Spinal cord (tissue), 10 donors: Measurements from ENCODE around the gene GRIK3. TPM values are rescaled to one million over a fixed set of nuclear protein-coding genes. Genes with fewer than 3 reads are reported as not detected.
A peak's percentile ranks its signal among the peaks of the same experiment; 100 is the strongest.

Experiments
- DNase-seq, 6 donors: peaks; one replicate each; pipeline versions ENCODE4 v3.0.0 to v3.0.0-alpha.2; 2013 to 2015; ENCODE audit warnings: low spot score in 6 of 6, low read depth in 4 of 6
- H3K27ac ChIP-seq: one replicate; pipeline ENCODE4 v1.5.1; 2013; ENCODE audit warnings: low read depth, low read length, control low read depth
- H3K27me3 ChIP-seq: one replicate; pipeline ENCODE4 v1.6.1; 2013; ENCODE audit warnings: low read length; ENCODE audit not compliant: control insufficient read depth, insufficient read depth
- H3K36me3 ChIP-seq: one replicate; pipeline ENCODE4 v1.6.1; 2013; ENCODE audit warnings: low read length; ENCODE audit not compliant: control insufficient read depth, insufficient read depth
- H3K4me1 ChIP-seq: one replicate; pipeline ENCODE4 v1.6.1; 2013; ENCODE audit warnings: low read length; ENCODE audit not compliant: control insufficient read depth, insufficient read depth
- H3K4me3 ChIP-seq: one replicate; pipeline ENCODE4 v1.5.1; 2013; ENCODE audit warnings: low read depth, low read length, control low read depth
- H3K9me3 ChIP-seq: one replicate; pipeline ENCODE4 v1.6.1; 2013; ENCODE audit warnings: low read length; ENCODE audit not compliant: control insufficient read depth, insufficient read depth
- WGBS: methylation state at CpG from one replicate; pipeline ENCODE4 v1.1.5; 2013; ENCODE audit warnings: missing lambda C conversion rate; ENCODE audit not compliant: insufficient coverage; 5-methylcytosine and 5-hydroxymethylcytosine counted together
- polyA plus RNA-seq, 2 donors: library from polyadenylated mRNA; unstranded; fragments of 120-200 nt; gene quantifications; one replicate each; pipeline ENCODE4 v1.2.1, GENCODE V29; 2013; ENCODE audit not compliant: insufficient read length in 2 of 2
- total RNA-seq, 2 donors: library from RNA; depleted of rRNA in 1 of 2; stranded (reverse); fragments of 120-200 nt in 1 of 2; fragments of >200 nt in 1 of 2; gene quantifications; one replicate each; pipeline versions ENCODE4 v1.2.3 to v1.2.4, GENCODE V29; 2013 to 2014
- donor health status: healthy.

GRIK3 gene
- total and polyA plus RNA-seq, 4 donors = 18.5 to 43.6 (median 31.3) TPM

DNA sequence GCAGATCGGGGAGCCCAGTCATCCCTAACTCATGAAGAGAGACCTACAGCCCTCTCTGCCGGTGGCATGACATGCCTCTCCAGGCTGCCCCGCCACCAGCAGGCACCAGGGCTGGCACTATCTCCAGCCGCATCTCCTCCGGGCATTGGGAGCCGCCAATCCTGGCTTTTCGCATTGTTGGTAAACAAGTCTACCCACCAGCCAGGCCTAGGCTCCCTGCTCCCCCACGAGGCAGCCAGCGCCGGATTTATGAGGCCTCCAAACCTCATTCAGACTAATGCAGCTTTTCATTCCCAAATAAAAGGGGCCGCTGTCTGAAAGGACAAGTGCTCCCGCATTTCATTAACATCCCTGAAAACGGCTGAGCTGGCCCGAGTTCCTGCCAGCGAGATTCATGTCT, 3.4 kb upstream of the GRIK3 start:
- Histone ChIP-seq H3K4me1 (peaks cover 61% of the 10 kb centered on the region), H3K27ac (peak overlapping the region; percentile 52), H3K36me3 (no peaks in the 10 kb centered on the region), H3K9me3 (no peaks in the 10 kb centered on the region), H3K27me3 (peaks cover 32% of the 10 kb centered on the region), H3K4me3 (no peak overlapping the region)
- 11% methylated on average over 10 of the region's 15 CpGs for WGBS
- DNase-seq = peak in 5 of 6 donors; percentile 59 to 94 (median 82)

DNA sequence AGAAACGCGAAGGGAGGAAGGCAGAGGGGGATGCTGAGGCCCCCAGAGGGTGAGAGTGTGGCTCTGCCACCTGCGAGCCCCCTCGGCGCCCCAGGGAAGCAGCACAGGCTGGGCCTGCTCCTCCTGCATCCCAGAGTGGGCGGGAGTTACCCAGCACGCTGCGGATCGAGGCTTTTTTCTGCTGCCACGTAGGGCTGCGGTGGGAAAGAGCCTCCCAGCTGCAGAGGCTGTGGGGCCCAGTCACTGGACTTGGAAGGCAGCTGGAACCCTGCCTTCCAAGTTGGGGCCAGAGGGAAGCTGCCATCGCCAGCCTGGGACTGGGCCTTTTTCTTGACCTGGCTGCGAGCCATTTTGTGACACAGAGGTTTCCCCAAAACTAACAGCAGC, 2.3 kb upstream of the GRIK3 start:
- peak overlapping the region; percentile 40 for H3K27ac ChIP-seq
- 8% methylated on average over 12 of the region's 13 CpGs for WGBS

DNA sequence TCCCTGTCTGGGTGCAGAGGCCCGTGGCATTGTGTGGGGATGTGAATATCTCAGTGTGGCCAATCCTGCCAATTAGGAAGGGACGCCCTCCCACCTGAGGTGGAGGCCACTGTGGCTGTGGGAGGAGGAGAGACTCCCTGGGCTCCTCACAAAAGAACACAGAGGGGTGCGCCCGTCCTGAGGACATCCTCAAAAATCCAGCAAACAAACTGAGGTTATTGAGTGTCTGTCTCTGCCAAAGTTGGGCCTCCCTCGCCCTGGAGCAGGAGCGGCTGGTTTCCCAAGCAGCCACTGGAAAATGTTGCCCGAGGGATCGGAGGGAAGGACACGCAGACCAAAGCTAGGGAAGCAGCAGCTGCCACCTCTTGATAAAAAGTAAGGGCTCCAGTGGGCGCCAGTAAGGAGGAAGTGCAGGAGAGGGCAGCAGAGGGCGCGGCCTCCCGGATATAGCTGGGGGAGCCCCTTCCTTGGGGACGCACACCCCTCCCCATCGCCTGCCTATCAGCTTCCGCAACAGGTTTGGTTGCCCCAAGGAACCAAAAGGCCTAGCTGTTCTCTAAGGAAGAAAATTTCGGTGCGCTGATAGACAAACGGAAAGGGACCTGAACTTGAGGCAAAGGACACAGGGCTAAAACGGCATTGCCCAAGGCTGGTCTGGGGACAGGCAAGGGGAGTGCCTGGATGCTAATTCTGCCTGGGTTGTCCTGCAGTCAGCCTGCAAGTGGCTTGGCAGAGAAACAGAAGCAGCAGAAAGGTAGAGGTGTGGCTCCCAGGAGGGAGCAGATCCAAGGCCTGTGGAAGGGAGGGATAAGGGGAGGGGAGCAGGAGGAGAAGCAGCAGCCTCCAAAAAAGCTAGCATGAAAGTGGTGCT, 1.7 kb upstream of the GRIK3 start:
- Histone ChIP-seq H3K9me3 (no peaks in the 10 kb centered on the region), H3K27me3 (peaks cover 45% of the 10 kb centered on the region), H3K27ac (peak overlapping the region; percentile 40), H3K4me3 (no peak overlapping the region), H3K4me1 (peaks cover 73% of the 10 kb centered on the region), H3K36me3 (no peaks in the 10 kb centered on the region)
- peak in 2 of 6 donors; percentile 41 to 69 for DNase-seq
- WGBS = 15% methylated on average over 20 of the region's 20 CpGs

More for the DNA sequence above, 2.3 kb upstream of the GRIK3 start:
- DNase-seq = peak in 2 of 6 donors; percentile 70 to 75
- Histone ChIP-seq H3K9me3 (no peaks in the 10 kb centered on the region), H3K4me1 (peaks cover 68% of the 10 kb centered on the region), H3K36me3 (no peaks in the 10 kb centered on the region), H3K27me3 (peaks cover 42% of the 10 kb centered on the region), H3K4me3 (no peak overlapping the region)

DNA sequence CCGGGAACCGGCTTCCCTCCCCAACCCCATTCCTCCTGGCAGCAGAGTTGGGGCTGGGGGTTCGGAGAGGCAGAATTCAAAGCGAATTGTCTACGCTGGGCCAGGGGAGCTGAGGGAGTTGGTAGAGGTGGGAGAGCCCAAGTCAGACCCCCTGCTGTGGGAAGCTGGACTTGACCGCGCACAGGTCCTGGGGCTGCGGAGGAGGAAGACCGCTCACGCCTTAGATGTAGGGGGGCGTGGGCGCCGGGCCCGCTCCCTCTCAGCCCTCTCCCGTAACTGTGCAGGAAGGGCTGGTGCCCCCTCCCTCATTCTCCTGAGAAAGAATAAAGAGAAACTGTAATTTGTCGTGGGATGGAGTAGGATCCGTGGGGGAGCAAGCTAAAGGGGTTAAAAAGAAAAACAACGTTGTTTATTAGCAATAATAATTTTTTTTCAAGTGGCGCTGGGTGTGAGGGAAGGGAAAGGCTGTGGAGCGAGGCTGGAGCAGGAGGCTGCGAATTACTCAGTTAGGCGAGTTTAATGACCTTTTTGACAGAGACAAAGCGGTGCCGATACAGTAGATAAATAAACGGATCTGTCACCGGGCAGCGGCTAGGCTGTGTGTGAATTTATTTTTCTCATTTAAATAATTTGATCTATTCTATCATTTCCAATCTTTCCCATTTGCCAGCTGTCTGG, 838 bp upstream of the GRIK3 start:
- Histone ChIP-seq H3K9me3 (no peaks in the 10 kb centered on the region), H3K4me1 (peaks cover 75% of the 10 kb centered on the region), H3K36me3 (no peaks in the 10 kb centered on the region), H3K27ac (peak overlapping the region; percentile 15), H3K4me3 (peak overlapping the region; percentile 43), H3K27me3 (peaks cover 50% of the 10 kb centered on the region)
- DNase-seq = peak in 1 of 6 donors; percentile 62
- WGBS = 10% methylated on average over 8 of the region's 27 CpGs

DNA sequence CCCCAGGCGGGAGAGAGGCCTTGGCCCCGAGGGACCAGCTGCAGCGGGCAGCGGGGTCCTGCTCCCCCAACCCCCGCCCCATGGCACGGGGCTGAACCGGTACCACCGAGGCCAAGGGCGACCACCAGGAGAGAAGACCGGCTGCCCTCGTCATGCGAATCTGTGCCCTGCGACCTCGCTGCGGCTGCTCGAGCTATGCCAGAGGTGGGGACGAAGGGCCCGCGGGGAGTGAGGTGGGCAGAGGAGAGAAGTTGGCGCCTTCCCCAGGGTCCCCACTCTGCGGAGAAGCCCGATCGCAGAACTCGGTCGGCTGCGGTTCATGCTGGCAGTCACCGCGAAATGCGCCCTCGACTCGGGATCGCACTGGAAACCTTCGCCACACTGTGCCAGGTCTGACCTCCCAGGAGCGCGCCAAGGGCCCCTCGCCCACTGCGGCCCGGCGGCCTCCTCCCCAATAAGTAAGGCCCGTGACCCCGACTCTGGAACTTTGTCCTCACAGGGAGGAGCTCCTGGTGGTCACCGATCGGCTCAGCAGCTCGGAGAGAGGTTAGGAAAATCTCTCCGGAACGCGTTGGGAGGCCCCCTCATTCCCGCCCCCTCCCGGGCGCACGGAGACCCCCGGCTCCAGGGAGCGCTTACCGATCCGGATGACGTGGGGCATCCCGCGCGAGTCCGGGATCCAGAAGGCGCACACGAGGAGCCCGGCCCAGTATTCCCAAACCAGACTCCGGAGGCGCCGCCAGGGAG, 787 bp downstream of the GRIK3 start:
- peak in 2 of 6 donors; percentile 24 to 50 for DNase-seq
- Histone ChIP-seq H3K36me3 (no peaks in the 10 kb centered on the region), H3K9me3 (no peaks in the 10 kb centered on the region), H3K4me1 (peaks cover 84% of the 10 kb centered on the region), H3K4me3 (peak overlapping the region; percentile 58), H3K27me3 (peaks cover 62% of the 10 kb centered on the region), H3K27ac (no peak overlapping the region)
- WGBS = under 1% methylated on average over 66 of the region's 66 CpGs

DNA sequence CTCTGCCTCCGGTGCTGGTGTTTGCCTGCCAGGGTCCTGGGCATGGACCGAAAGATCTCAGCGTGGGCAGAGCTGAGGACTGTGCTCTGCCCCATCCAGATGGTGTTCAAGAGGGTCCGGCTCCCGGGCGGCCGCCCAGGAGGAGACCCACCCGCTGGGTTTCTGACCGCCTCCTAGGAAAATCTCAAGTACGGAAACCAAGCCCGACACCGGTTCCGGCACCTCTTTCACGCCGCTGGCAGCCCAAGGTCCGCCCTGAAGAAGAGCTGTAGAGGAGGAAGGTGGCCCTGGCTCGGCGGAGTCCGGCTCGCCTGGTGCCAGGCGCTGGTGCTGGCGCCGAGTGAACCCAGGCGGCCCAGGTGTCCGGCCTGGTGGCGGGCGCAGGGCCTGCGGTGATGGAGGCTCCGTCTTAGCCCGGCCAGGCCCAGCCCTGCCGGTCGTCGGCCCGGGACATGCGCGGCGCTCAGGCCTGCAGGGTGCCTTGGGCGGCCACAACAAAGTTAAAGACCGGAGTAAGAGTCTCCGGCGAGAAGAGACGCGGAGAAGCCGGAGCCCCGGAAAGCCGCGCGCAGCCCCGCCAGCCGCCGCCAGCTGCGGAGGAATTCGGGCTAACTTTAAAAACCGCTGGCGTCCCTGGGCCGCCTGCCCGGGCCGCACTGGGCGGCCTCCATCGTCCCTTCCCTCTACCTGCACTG, 1.5 kb downstream of the GRIK3 start:
- H3K4me3 ChIP-seq = peak overlapping the region; percentile 58
- peaks cover 62% of the 10 kb centered on the region for H3K27me3 ChIP-seq
- 2% methylated on average over 60 of the region's 60 CpGs for WGBS
- H3K9me3 ChIP-seq = no peaks in the 10 kb centered on the region
- no peak overlapping the region for H3K27ac ChIP-seq
- peak in 1 of 6 donors; percentile 19 for DNase-seq
- H3K4me1 ChIP-seq = peaks cover 81% of the 10 kb centered on the region
- H3K36me3 ChIP-seq = no peaks in the 10 kb centered on the region

DNA sequence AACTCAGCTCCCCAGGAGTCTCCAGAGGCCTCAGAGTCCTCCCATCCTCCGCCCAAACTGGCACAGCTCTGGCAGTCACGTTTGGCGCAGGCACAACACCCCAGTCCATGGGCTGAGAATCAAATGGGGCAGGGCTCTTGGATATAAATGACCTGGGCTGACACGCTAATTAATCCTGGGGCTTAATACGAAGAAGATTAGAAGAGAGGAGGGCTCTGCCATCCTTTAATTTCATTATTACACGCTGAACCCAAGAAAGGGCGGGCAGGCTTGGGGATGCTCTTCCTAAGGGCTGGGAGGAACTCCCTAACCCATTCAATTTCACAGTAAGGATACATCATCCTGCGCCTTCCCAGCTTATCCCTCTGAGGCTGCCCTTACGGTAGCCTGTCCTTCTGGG, 2.4 kb downstream of the GRIK3 start:
- H3K4me1 ChIP-seq = peaks cover 72% of the 10 kb centered on the region
- H3K27me3 ChIP-seq = peaks cover 62% of the 10 kb centered on the region
- H3K4me3 ChIP-seq = peak overlapping the region; percentile 58
- no peaks in the 10 kb centered on the region for H3K36me3 ChIP-seq
- no peaks in the 10 kb centered on the region for H3K9me3 ChIP-seq
- no peak overlapping the region for H3K27ac ChIP-seq
- peak in 2 of 6 donors; percentile 43 to 51 for DNase-seq
- WGBS = 25% methylated on average over 4 of the region's 9 CpGs

DNA sequence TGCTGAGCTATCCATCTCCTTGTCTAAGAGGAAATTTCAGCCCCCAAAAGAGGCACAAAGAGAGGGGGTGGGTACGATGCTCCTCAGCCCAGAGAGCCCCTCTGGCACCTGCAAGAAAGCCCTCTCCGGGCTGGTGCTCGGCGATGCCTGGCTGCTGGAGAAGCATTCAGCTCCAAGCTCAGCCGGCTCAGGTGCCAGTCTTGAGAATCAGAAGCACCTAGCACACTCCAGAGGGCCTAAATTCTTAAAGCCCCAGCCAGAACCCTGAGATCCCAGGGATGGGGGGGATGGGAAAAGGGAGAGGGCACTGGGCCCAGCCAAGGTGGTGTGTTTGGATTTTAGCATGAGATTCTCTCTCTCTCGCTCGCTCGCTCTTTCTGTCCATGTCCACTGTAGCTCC, 2.9 kb downstream of the GRIK3 start:
- H3K4me1 ChIP-seq = peaks cover 68% of the 10 kb centered on the region
- DNase-seq = peak in 2 of 6 donors; percentile 17 to 54
- H3K4me3 ChIP-seq = peak overlapping the region; percentile 58
- no peaks in the 10 kb centered on the region for H3K9me3 ChIP-seq
- H3K36me3 ChIP-seq = no peaks in the 10 kb centered on the region
- WGBS = 34% methylated on average over 8 of the region's 8 CpGs
- peaks cover 57% of the 10 kb centered on the region for H3K27me3 ChIP-seq
- H3K27ac ChIP-seq = no peak overlapping the region
